GM18511 (cell line): ENCODE results near the gene ARHGEF37.
A peak's percentile ranks its signal among the peaks of the same experiment; 100 is the strongest.

Source experiments
- ATAC-seq: cut with Tn5 transposase; IDR thresholded peaks from one replicate; pipeline ENCODE4 v1.9.1; 2021; ENCODE audit warnings: mild to moderate bottlenecking, moderate library complexity; ENCODE audit not compliant: unreplicated experiment

ARHGEF37 gene

DNA sequence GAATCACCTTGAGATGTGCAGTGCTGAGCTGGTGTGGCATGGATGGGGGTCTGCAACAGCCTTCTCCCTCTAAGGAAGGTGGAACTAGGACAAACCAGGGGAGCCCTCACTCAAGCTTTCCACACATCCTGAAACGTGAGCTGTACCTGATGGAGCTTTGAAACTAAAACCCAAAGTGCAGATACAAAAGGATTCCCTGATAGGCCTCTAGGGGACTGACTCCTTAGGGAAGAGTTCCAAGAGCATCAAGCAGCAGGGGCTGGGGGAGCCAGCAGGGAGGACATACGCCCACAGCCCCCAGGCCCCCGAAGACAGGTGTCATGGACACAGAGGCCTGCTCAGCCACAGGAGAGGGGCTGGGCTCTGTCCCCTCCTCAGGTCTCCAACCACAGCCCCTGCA lies 17.7 kb downstream of the ARHGEF37 start:
- no peak for ATAC-seq

GRCh38 chr5:149599375-149599774 lies 18.1 kb downstream of the ARHGEF37 start:
- no peak for ATAC-seq

DNA sequence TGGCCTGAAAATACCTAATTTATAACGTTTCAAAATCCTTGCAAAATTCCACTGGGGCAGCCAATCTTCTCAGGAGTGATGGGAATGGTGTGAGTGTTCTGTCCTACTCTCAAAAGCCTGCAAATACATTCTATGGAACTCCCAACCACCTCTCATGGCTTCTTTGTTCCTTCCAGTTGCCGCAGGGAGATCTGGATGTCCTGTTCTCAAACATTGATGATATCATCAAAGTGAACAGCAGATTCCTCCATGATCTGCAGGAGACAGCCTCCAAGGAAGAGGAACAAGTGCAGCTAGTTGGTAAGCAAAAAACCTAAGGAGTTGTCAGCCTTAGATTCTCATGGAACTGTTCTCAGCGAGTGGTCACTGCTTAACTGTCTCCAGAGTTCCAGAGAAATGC lies 19.6 kb downstream of the ARHGEF37 start:
- ATAC-seq = no peak

DNA sequence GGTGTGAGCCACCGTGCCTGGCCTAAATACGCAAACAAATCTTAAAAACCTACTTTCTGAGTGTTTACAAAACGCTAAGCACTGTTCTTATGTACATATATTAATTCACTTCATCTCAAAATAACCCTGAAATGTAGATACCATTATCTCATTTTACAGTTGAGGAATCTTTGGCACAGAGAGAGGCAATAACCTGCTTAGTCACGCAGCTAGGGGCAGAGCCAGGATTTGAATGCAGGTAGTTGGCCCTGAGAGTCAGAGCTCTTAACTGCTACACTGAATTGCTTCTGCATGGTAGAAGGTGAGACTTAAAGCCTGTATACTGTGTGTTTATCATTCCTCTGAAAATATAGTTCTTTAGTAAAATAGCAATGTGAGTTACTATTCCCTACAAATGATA lies 21.9 kb downstream of the ARHGEF37 start:
- ATAC-seq = no peak

GRCh38 chr5:149603920-149604319 lies 22.6 kb downstream of the ARHGEF37 start:
- no peak for ATAC-seq

GRCh38 chr5:149604321-149604720 lies 23.0 kb downstream of the ARHGEF37 start:
- no peak for ATAC-seq

GRCh38 chr5:149605354-149605997 lies 24.2 kb downstream of the ARHGEF37 start:
- ATAC-seq = no peak

GRCh38 chr5:149605998-149606724 lies 24.9 kb downstream of the ARHGEF37 start:
- ATAC-seq = peak; percentile 97

DNA sequence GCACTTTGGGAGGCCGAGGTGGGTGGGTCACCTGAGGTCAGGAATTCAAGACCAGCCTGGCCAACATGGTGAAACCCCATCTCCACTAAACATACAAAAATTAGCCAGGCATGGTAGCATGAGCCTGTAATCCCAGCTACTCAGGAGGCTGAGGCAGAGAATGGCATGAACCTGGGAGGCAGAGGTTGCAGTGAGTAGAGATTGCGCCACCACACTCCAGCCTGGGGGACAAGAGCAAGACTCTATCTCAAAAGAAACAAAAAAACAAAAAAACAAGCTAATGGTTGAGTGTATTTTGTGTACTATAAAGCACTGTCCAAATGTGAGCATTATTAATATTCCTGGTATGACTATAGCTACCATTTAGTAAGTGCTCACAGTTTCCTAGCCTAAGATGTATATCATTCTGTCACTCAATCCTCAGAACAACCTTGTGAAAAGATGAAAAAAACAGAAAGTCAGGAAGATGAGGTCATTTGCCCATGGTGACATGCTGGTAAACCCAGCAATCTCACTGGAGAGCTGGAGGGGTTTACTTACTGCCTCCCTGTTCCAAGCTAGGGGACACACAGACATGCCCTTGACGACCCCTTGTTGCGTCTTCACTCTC lies 27.7 kb downstream of the ARHGEF37 start:
- ATAC-seq = no peak

DNA sequence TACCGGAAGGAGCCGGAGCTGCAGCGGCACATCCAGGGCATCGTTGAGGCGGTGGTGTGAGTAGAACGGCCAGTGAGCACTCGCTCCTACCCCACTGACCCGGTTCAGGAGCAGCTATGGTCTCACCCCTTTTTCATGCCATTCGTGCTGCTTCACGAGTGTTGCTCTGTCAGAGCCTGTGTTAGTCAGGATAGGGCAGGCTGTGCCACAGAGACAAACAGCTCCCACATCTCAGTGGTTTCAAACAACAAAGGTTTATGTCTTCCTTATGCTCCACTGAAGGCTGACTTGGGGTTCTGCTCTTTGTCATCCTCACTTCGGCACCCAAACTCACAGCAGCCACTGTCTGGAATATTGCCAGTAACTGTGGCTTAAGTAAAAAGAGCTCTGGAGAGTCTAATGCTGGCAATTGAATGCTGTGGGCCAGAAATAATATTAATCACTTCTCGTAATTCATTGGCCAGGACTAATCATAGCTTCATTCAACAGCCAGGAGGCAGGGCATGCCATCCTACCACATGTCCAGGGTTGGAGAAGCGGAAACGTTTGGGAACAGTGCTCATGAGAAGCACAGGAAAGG lies 28.4 kb downstream of the ARHGEF37 start:
- ATAC-seq = no peak

- no peak for ATAC-seq
These were observed 29.4 kb downstream of the ARHGEF37 start for GRCh38 chr5:149610589-149611255.

DNA sequence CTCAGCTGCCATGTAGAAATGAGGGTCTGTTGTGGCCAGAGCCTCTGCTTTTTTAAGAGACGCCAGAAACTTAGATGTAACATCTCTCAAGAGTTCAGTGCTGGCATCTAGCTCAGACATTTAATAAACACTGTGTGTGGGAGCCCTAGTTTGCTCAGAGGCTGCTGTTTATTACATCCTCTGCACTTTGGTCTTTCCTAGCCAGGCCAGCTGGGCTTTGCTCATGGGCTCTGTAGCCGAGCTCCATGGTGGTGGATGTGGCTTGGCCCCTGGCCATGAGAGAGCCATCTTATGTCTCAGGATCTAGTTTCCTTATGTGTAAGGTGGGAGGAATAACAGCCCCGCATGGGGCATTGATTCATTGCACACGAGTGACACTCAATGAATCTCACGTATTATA lies 30.0 kb downstream of the ARHGEF37 start:
- no peak for ATAC-seq

- ATAC-seq = no peak
These were observed 33.0 kb downstream of the ARHGEF37 start for GRCh38 chr5:149614034-149614907.

DNA sequence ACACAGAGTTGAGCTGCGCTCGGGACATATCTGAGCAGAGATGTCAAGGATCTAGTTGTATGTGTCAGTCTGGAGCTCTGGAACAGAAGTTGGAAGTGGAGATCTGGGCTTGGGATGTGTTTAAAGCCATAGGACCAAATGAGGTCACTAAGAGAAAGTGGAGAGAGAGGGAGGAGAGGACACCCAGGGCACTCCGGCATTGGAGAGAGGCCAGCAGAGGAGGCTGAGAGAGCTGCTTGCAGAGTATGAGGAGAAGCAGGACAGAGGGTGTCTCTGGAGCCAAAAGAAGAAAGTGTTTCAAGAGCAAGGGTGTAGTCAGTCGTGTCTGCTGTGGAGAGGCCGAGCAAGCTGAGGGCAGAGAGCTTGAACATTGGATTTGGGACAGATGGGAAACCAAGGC lies 34.7 kb downstream of the ARHGEF37 start:
- no peak for ATAC-seq

GRCh38 chr5:149616727-149617285 lies 35.5 kb downstream of the ARHGEF37 start:
- ATAC-seq = peak; percentile 76

DNA sequence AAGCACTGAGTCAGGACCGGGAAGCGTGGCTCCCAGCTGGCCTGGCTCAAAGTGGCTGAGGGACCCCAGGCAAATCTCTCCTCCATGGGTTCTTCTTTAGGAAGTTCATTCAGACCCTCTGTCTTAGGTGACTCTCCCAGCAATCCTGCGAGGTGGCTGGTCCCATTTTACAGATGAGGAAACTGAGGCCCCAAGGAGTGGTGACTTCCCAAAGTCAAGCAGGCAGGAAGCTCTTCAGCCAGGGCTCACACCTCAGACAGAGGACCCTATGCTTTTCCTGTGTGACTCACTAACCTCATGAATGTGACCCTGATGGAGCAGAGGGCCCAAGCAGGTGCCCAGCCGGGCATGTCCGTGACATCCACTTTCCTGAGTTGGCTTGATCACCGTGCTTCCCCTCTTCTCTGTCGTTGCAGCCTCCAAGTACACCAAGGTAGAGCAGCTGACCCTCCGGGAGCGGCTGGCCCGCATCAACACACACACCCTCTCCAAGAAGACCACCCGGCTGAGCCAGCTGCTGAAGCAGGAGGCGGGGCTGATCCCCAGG lies 36.5 kb downstream of the ARHGEF37 start:
- ATAC-seq = no peak

- ATAC-seq = peak; percentile 64
These were observed 37.4 kb downstream of the ARHGEF37 start for GRCh38 chr5:149618581-149619248.

- ATAC-seq = no peak
These were observed 40.3 kb downstream of the ARHGEF37 start for GRCh38 chr5:149621415-149622098.

DNA sequence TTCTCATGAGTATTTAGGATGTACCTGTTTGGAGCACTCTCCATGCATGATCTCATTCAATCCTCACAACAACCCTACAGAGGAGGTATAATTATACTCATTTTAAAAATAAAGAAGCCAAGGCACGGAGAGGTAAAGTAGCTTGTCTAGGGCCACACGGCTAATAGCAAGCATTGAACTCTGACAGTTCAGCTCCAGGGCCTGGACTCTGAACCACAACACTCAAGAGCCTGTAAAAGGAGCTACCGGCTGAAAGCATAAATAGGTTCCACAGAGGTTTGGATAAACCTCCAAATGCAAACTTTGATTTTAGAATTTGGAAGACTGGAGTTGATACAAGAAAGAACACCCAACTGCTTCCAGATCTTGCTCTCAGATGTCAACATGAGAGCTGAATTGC lies 41.2 kb downstream of the ARHGEF37 start:
- no peak for ATAC-seq
